Mesodermal cell (in vitro differentiated cells): ENCODE measurements around the gene ZFAND4.

Experiments
- H3K27ac ChIP-seq: 2 replicates; pipeline ENCODE4 v1.7.0; 2013; ENCODE audit warnings: mild to moderate bottlenecking, low read depth, low read length, moderate library complexity; ENCODE audit not compliant: severe bottlenecking
- H3K36me3 ChIP-seq: 2 replicates; pipeline ENCODE4 v1.7.1; 2013; ENCODE audit warnings: mild to moderate bottlenecking, low read length, moderate library complexity; ENCODE audit not compliant: control insufficient read depth, insufficient read depth
- H3K4me1 ChIP-seq: one replicate; pipeline ENCODE4 v1.7.1; 2013; ENCODE audit warnings: mild to moderate bottlenecking, low read length; ENCODE audit not compliant: insufficient read depth, control insufficient read depth, poor library complexity, severe bottlenecking
- H3K4me3 ChIP-seq: 2 replicates; pipeline ENCODE4 v1.7.0; 2013; ENCODE audit warnings: low read length, control low read depth, mild to moderate bottlenecking; ENCODE audit not compliant: insufficient read depth, poor library complexity, severe bottlenecking; ENCODE audit errors: extremely low read depth
- H3K9me3 ChIP-seq: 2 replicates; pipeline ENCODE4 v1.7.1; 2013; ENCODE audit warnings: mild to moderate bottlenecking, low read length, moderate library complexity; ENCODE audit not compliant: control insufficient read depth
- WGBS, 2 experiments: methylation state at CpG; one replicate each; pipeline ENCODE4 v1.1.5; 2013; ENCODE audit warnings: missing lambda C conversion rate in 2 of 2; ENCODE audit not compliant: insufficient coverage in 2 of 2; 5-methylcytosine and 5-hydroxymethylcytosine counted together

Gene ZFAND4

DNA sequence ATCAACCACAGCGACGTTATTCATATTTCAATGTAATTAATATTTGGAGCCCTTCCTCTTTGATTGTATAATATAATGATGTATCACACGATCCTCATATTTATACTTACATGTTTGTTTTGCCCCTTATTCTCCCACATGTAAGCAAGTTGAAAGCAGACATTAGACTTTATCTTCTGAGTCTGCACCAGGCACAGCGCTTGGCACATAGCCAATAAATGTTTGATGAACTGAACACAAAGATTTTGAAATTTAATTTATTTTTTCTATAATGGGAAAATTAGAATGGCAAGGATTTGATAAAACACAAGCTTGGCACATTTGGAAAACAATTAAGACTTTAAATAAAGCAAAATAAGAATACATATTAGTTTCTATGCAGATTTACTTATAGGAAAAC lies 31.6 kb downstream of the ZFAND4 start:
- H3K4me3 ChIP-seq = no peak overlapping the region
- H3K27ac ChIP-seq = no peak overlapping the region
- no peaks in the 10 kb centered on the region for H3K36me3 ChIP-seq
- WGBS, 2 experiments = no CpG with 5 or more reads among the region's 4 CpGs
- H3K4me1 ChIP-seq = no peaks in the 10 kb centered on the region
- no peaks in the 10 kb centered on the region for H3K9me3 ChIP-seq

DNA sequence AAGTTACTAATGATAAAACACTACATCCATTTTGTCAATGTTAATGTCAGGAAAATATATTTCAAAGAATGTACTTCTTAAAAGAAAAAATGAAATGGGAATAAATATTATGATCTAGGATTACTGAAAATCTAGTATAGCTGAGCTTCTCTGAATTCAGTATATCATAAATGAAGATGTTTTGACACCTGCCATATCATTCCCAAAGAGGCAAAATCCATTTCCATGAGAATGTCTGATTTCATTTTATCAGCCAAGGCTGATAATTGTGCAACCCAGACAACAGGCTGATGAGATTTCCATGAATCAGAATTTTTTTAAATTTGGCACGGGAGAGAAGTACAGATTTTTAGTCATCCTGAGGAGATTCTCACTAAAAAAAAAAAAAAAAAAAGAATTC lies 32.5 kb downstream of the ZFAND4 start:
- H3K9me3 ChIP-seq = peaks cover 3% of the 10 kb centered on the region
- H3K27ac ChIP-seq = no peak overlapping the region
- WGBS, 2 experiments = no CpG with 5 or more reads among the region's 1 CpG
- H3K4me3 ChIP-seq = no peak overlapping the region
- no peaks in the 10 kb centered on the region for H3K36me3 ChIP-seq
- H3K4me1 ChIP-seq = no peaks in the 10 kb centered on the region

GRCh38 chr10:45627412-45628048 lies 45.0 kb downstream of the ZFAND4 start:
- H3K9me3 ChIP-seq = no peaks in the 10 kb centered on the region
- no peaks in the 10 kb centered on the region for H3K36me3 ChIP-seq
- no peaks in the 10 kb centered on the region for H3K4me1 ChIP-seq
- WGBS, 2 experiments = 90 to 95% methylated on average over 4 of the region's 5 CpGs
- H3K27ac ChIP-seq = no peak overlapping the region
- H3K4me3 ChIP-seq = no peak overlapping the region

DNA sequence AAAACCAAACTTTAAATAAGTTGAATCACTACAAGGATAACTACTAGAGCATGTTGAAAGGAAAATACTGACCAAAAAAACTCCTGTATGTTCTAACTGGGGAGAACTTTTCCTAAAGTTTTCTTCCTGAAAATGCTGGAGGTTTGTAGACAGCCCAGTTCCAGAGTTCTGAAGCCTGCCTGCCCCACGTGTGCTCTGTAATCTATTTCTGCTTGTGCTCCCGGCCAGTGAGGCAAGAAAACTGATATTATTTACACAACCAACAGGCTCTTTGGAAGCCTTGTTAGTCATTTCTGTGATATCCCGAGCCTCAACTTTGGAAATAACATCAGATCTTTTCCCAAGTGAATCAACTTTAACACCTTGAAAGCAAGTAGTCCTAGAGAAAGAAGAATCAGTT lies 46.7 kb downstream of the ZFAND4 start:
- Histone ChIP-seq H3K4me3 (no peak overlapping the region), H3K27ac (no peak overlapping the region), H3K36me3 (no peaks in the 10 kb centered on the region), H3K9me3 (no peaks in the 10 kb centered on the region), H3K4me1 (no peaks in the 10 kb centered on the region)
- WGBS, 2 experiments = 100% methylated on average over 2 of the region's 3 CpGs

- no peak overlapping the region for H3K27ac ChIP-seq
- no peaks in the 10 kb centered on the region for H3K36me3 ChIP-seq
- WGBS, 2 experiments = 97 to 100% methylated on average over 1 to 4 of the region's 6 CpGs
- H3K9me3 ChIP-seq = no peaks in the 10 kb centered on the region
- no peak overlapping the region for H3K4me3 ChIP-seq
- no peaks in the 10 kb centered on the region for H3K4me1 ChIP-seq
Observed at GRCh38 chr10:45624724-45625123, 47.8 kb downstream of the ZFAND4 start.

DNA sequence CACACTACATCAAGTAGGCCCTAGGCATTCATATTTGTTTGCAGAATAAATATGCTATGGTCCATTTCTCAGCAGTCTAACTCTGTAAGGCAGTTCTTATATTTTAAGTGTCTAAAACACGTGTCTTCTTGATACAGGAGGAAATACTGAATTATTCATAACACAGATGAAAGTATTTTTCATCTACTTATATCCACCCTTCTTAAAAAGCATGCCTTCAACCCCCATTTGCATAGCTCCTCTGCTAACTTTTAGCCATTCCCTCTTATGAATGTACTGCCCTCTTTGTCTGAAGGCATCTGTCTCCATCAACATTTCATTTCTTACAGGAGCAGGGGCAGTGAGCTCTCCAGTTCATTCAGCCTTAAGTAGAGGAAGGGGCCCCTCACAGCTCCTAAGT lies 57.7 kb downstream of the ZFAND4 start:
- Histone ChIP-seq H3K27ac (no peak overlapping the region), H3K9me3 (no peaks in the 10 kb centered on the region), H3K4me3 (no peak overlapping the region), H3K36me3 (no peaks in the 10 kb centered on the region), H3K4me1 (no peaks in the 10 kb centered on the region)
- WGBS, 2 experiments = no CpG with 5 or more reads among the region's 1 CpG

GRCh38 chr10:45612741-45613140 lies 59.8 kb downstream of the ZFAND4 start:
- no peaks in the 10 kb centered on the region for H3K9me3 ChIP-seq
- no peak overlapping the region for H3K27ac ChIP-seq
- no peaks in the 10 kb centered on the region for H3K4me1 ChIP-seq
- H3K36me3 ChIP-seq = no peaks in the 10 kb centered on the region
- no peak overlapping the region for H3K4me3 ChIP-seq

DNA sequence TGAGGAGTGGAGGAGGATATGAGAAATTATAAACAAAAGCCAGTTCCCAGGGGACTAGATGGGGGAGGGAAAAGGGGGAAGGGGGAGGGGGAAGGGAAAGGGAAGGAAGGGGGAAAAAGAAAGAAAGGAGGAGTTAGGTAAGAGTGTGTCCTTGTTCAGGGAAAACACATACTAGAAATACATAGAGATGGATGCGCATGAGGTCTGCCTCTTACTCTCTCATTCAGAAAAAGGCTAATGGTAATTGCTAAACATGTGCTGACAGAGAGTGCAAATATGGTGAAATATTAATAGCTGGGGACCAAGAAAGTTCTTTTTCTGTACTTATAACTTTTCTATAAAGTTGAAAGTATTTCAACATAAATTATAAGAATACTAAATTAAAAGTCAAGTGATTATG lies 64.5 kb downstream of the ZFAND4 start:
- Histone ChIP-seq H3K27ac (no peak overlapping the region), H3K9me3 (no peaks in the 10 kb centered on the region), H3K4me3 (no peak overlapping the region), H3K4me1 (no peaks in the 10 kb centered on the region), H3K36me3 (no peaks in the 10 kb centered on the region)
- WGBS, 2 experiments = 100% methylated on average over 1 of the region's 1 CpG; no CpG with 5 or more reads in 1 of the 2 experiments

DNA sequence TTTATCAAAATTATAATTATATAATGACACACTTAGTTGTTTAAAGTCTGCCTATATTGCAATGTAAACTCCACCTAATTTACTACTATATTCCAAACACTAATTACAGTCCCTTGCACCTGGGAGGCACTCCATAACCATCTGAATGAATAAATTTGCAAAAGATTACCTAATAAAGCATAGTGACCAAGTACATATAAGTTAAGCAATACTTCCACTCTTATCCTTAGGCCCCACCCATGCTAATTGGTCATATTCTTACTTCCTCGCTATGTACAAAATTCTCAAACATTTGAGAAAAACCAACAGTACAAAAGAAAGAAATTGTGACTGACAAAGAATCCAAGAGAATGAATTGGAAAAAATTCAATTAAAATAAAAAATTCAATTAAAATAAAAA lies 65.3 kb downstream of the ZFAND4 start:
- no peaks in the 10 kb centered on the region for H3K4me1 ChIP-seq
- H3K9me3 ChIP-seq = no peaks in the 10 kb centered on the region
- 100% methylated on average over 1 of the region's 1 CpG; no CpG with 5 or more reads in 1 of the 2 experiments for WGBS, 2 experiments
- H3K4me3 ChIP-seq = no peak overlapping the region
- H3K27ac ChIP-seq = no peak overlapping the region
- no peaks in the 10 kb centered on the region for H3K36me3 ChIP-seq

GRCh38 chr10:45602836-45603235 lies 69.7 kb downstream of the ZFAND4 start:
- Histone ChIP-seq H3K27ac (no peak overlapping the region), H3K4me3 (no peak overlapping the region)
- 95 to 100% methylated on average over 1 to 4 of the region's 4 CpGs for WGBS, 2 experiments

DNA sequence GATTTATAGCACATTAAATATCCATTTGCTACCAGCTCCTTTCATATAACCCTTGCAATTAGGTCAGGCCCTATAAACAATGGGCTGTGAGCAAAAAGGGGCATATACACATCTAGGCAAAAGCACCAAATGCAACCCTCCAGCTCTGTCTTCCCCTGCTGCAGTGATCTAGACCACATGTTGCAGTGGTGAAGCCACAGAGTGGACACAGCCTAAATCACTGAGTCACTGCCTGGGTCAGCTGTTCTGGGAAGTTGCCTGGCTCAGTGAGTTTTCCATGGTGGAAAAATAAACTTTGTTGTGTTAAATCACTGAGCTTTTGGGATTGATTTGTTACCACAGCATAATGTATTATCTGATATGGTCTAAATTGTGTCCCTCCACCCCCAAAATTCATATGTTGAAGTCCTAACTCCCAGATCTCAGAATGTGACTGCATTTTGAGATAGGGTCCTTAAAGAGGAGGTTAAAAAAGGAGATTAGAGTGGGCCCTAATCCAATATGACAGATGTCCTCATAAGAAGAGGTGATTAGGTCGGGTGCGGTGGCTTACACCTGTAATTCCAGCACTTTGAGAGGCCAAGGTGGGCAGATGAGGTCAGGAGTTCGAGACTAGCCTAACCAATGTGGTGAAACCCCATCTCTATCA lies 70.4 kb downstream of the ZFAND4 start:
- H3K9me3 ChIP-seq = no peaks in the 10 kb centered on the region
- H3K4me1 ChIP-seq = no peaks in the 10 kb centered on the region
- H3K36me3 ChIP-seq = no peaks in the 10 kb centered on the region
- H3K4me3 ChIP-seq = no peak overlapping the region
- WGBS, 2 experiments = 92% methylated on average over 2 of the region's 3 CpGs; no CpG with 5 or more reads in 1 of the 2 experiments
- no peak overlapping the region for H3K27ac ChIP-seq

More at GRCh38 chr10:45602836-45603235, 69.7 kb downstream of the ZFAND4 start:
- Histone ChIP-seq H3K9me3 (no peaks in the 10 kb centered on the region), H3K4me1 (no peaks in the 10 kb centered on the region), H3K36me3 (no peaks in the 10 kb centered on the region)
